Measurements from ENCODE around the gene ACYP1.
"Not testable (repeated sequence)": the region's sequence is repeated elsewhere in the genome, so short reads cannot be mapped to it uniquely, and the experiment has no call there.

ACYP1 gene

GRCh38 chr14:75068294-75069120, 4.7 kb upstream of the ACYP1 start:
- no peak for DNase-seq

DNA sequence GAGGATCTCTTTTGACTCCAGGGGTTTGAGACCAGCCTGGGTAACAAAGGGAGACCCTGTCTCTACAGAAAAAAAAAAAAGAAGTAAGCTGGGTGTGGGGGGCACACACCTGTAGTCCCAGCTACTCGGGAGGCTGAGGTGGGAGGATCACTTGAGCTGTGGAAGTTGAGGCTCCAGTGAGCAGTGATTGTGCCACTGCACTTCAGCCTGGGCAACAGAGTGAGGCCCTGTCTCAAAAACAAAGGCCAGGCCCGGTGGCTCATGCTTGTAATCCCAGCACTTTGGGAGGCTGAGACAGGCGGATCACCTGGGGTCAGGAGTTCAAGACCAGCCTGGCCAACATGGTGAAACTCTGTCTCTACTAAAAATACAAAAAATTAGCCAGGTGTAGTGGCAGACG, 3.9 kb upstream of the ACYP1 start:
- not testable (repeated sequence) for DNase-seq

DNA sequence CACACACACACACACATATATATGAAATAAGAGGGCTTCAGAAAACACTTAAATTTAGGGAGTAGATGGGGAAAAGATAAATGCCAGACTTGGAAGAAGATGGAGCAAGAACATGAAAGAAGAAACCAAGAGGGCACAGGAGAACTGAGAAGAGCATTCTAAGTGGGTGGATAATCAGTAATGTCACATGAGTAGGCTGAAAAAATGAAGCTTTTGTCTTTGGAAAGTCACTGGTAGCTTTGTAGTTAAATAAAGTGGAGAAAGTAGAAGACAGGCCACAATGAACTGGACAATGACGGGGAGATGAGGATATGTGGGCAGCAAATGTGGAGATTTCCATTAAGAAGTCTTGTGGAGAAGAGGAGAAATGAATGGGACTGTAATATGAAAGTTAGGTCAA, 3.4 kb upstream of the ACYP1 start:
- no peak for DNase-seq

GRCh38 chr14:75066691-75067090, 2.9 kb upstream of the ACYP1 start:
- no peak for DNase-seq

DNA sequence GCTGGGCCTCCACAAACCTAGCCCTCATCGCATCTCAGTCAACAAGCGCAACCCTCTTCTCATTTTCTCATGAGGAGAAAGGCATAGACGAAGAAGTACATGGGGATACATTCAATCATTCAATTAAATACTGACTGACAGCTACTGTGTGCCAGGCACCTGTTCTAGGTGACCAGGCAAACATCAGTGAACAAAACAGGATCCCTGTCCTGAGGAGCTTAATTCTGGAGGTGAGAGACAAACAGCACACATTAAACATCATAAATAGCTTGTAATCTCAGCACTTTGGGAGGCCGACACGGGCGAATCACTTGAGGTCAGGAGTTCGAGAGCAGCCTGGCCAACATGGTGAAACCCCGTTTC, 362 bp upstream of the ACYP1 start:
- no peak for DNase-seq

- no peak for DNase-seq
Observed at GRCh38 chr14:75063013-75063412, 811 bp downstream of the ACYP1 start.

GRCh38 chr14:75060420-75060819, 3.4 kb downstream of the ACYP1 start:
- no peak for DNase-seq

DNA sequence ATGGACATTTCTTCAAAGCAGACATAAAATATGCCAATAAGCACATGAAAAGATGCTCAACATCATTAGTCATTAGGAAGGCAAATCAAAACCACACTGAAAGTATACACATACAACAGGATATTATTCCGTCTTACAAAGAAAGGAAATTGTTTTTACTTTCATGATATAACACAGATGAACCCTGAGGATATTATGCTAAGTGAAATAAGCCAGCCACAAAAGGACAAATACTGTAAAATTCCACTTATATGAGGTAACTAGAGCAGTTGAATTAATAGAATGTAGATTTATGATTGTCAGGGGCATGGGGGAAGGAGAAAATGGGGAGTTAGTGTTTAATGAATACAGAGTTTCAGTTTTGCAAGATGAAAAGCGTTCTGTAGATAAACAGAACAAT, 4.2 kb downstream of the ACYP1 start:
- DNase-seq = peak; percentile 71

DNA sequence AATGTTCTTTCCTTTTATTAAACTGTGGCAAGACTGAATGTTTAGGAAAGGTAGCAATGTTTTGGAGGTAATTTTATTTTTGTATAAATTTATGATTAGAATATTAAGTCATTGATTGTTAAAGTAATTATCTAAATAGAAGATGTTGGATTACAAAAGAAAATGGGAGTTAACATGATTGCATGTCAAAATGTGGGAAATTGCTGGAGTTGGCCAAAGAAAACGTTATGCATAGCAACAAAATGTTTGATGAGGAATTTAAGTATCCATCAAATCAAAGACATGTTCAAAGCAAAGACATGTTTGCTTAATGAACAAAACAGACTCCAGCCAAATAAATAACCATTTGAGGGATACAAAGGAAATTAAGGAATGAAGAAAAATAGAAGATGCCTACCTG, 9.4 kb downstream of the ACYP1 start:
- no peak for DNase-seq

DNA sequence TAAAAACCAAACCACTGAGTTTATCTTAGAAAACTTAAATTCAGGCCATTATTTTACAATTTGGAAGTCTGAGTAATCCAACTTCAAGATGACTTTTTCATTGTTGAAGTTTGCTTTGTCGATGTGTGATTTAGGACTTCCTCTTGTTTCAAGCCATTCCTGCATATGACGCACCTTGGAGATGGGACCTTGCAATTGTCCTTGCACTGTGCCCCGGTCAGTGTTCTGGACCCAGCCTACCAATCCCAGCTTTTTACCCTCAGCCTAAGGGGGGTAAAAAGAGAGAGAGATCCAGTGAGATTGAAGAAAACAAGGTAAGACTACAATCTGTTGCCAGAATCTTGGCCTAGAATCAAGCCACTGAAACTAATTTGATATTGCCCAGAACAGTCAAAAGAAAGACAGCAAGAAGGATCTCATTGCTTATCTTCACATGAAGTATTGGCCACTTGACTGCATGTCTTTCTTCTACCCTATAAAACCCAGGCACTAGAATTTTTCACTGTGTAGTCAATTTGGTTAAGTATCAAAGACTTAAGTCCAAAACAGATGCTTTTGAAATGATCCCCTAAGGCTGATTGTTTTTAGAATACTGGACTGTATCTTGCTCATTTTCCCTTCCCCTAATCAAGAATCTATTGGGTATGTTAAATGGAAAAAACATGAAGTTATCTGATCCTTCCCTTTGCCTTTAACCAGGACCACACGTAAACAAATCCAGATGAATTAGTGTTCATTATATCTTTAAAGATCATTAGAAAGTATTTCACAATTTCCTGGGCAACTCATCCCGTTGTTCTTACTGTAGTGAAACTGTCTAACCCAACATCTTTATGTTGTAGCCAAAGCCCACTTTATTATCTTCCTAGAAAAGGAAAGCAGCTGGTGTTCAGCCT, 10.2 kb downstream of the ACYP1 start:
- no peak for DNase-seq

GRCh38 chr14:75051556-75051899, 12.3 kb downstream of the ACYP1 start:
- no peak for DNase-seq

DNA sequence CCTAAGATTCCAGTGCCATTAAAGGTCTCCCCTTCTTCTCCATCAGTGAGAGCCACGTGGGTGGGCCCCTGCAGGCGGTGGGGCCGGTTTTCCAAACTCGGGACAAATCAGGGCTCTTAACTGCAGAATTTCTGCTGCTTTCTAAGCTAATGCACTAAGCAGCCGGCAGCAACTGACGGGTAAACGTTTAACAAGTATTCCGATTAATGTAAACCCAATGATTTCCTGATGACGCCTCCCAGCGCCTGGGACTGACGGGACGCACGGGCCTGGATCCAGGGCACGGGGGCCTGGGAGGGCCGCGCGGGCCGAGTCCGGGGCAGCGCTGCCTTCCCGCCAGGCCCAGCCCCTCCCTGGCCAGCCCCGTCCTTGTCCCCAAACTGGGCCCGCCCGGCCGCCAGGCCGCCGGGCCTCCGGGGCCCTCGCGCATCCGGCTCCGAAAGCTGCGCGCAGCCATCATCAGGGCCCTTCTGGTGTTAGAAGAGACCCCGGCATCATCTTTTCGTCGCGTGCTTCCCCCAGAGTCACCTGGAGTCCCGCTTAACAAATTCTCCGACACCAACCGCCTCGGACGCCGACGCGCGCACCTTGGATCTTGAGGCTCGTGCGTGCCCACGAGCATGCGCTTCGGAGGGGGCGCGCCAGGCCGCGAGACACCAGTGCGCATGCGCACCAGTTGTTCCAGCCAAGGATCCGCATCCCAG, 12.8 kb downstream of the ACYP1 start, which contains the start of gene MLH3:
TSS of gene MLH3 (minus strand) at position 616 of the 704 bp plus-strand sequence. CDS start 1,812 bp downstream, outside the sequence.
- peak; percentile 83 for DNase-seq

- no peak for DNase-seq
Observed at GRCh38 chr14:75049731-75050201, 14.1 kb downstream of the ACYP1 start.

DNA sequence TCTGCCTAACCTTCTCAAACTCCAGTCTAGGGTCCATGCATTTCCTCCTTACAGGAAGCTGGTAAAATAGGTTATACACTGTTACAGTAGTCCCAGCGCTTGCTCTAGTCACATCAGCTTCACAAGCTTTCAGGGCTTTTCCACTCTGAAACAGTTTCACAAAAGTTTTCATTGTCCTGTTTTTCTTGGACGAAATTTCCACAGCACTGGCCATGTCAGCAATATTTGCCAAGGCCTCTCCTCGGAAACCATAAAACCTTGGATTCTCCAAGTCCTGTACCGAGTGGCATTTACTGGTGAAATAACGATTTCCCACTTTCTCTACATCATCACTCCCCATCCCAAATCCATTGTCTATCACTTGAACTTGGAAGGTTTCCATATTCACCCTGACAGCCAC, 14.7 kb downstream of the ACYP1 start:
- no peak for DNase-seq

- no peak for DNase-seq
Observed at GRCh38 chr14:75048101-75048500, 15.7 kb downstream of the ACYP1 start.

DNA sequence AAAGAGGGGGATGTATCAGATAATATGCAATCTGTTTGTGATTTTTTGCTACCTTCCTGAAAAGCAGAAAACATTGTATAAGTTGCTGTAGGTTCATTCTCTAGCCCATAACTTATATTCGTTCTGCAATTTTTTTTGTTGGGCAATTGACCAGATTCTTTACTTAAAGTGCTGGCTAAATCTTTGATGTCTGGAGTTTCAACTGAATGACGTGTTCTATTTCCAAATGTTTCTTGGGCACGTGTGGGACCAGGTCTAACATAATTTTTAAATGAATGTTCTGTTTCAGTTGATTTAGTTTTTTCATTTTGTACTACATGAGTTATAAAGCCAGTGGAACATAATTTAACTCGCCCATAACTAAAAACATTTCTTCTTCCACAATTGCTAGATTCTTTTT, 16.3 kb downstream of the ACYP1 start:
- DNase-seq = no peak

- no peak for DNase-seq
Observed at GRCh38 chr14:75046899-75047298, 16.9 kb downstream of the ACYP1 start.

DNA sequence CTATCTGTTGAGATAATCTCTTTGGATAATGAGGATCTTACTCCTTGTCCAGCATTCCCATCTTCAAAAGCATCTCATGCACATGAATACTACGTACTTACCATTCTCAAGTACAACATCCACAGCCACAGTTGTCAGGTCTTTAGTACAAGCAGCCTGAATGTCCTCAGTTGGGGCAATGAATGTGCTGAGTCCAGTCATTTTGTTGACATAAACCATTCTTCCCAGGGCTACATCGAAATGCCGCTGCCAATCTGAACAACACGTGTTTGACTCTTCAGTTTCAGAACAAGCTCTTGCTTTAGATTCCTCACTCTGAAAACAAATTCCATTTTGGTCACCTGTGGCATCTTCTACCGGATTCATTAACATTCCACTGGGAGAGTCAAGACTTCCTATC, 17.5 kb downstream of the ACYP1 start:
- DNase-seq = no peak

DNA sequence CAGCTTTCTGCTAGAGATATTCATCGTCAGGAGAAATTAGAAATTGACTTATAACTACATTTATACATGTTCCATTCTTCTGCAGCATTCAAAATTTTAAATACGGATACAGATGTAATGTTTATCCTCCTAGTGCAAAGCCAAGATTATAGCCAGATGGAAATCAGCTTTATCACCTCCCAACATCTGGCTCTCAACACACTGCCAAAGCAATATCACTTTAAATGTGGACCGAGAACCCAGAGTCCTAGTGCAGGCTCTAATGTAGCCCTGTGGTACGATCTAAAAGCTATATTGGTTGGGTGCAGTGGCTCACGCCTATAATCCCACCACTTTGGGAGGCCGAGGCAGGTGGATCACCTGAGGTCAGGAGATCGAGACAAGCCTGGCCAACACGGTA, 19.1 kb downstream of the ACYP1 start:
- DNase-seq = no peak

DNA sequence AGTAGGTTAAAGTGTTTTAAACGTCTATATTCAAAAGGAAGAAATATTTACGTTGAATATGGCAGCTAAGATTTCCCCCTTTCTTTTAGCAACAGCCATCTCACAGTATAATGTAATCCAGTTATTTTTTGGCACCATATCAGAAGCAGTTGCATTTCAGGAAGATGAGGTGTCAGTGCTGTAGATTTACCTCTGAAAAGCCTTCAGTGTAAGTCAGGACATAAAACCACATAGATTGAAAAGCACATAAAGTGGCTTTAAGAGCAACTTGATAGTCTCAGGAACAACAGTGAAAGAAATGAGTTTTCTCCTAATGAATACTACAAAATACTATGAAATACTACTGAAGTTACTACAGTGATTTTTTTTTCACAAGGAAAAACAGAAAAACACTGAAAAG, 19.5 kb downstream of the ACYP1 start:
- DNase-seq = peak; percentile 50

DNA sequence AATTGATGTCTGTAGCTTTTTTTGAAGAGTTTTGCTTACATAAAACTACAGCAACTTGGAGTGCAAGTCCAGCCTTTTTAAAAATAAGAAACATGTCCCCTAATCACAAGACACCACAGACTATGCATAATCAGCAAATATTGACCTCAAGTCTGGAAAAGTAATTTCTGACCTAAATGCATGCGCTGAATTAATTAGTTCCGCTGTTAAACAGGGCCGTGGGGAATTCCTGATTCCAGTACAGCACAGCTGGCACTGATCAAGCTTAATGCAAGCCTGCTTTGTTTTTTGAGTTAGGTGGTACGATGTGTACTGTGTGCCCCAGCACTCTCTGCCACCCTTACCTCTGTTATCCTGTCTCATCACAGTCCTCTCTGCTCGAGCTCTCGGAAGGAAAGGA, 21.8 kb downstream of the ACYP1 start:
- no peak for DNase-seq

GRCh38 chr14:75041613-75042012, 22.2 kb downstream of the ACYP1 start:
- no peak for DNase-seq

DNA sequence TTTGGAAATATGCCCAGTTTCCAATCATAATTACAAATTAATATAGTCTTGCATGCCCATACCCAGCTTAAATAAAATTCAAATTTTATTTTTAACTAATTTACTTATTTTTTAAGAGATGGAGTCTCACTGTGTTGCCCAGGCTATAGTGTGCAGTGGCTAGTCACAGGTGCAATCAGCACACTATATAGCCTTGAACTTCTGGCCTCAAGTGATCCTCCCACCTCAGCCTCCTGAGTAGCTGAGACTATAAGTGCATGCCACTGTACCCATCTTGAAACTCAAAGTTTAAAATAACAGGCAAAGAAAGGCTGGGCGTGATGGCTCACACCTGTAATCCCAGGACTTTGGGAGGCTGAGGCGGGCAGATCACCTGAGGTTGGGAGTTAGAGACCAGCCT, 22.9 kb downstream of the ACYP1 start:
- no peak for DNase-seq
